HG03342 (cell line): ENCODE measurements around the gene PLXNB2.
"Not testable (repeated sequence)": the region's sequence is repeated elsewhere in the genome, so short reads cannot be mapped to it uniquely, and the experiment has no call there.

Source experiments
- ATAC-seq: cut with Tn5 transposase; IDR thresholded peaks from one replicate; pipeline ENCODE4 v1.9.1; 2021; ENCODE audit warnings: mild to moderate bottlenecking, moderate library complexity; ENCODE audit not compliant: unreplicated experiment

Gene PLXNB2

DNA sequence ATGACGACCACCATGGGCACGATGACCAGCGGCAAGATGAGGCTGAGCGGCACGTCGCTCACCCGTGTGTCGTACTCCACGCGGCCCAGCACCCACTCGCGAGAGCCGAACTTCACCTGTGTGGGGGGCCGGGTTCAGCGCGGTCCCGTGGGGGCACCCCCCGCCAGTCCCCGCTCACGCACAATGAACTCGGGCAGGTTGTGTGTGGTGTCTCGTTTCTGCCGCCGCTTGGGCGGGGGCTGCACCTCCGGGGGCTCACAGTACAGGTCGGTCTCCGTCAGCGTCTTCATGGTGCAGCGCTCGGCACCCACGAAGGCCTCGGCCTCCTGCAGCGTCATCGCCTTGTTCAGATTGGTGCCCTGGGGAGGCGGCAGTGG is 26.1 kb downstream of the PLXNB2 start:
- ATAC-seq, result no peak

DNA sequence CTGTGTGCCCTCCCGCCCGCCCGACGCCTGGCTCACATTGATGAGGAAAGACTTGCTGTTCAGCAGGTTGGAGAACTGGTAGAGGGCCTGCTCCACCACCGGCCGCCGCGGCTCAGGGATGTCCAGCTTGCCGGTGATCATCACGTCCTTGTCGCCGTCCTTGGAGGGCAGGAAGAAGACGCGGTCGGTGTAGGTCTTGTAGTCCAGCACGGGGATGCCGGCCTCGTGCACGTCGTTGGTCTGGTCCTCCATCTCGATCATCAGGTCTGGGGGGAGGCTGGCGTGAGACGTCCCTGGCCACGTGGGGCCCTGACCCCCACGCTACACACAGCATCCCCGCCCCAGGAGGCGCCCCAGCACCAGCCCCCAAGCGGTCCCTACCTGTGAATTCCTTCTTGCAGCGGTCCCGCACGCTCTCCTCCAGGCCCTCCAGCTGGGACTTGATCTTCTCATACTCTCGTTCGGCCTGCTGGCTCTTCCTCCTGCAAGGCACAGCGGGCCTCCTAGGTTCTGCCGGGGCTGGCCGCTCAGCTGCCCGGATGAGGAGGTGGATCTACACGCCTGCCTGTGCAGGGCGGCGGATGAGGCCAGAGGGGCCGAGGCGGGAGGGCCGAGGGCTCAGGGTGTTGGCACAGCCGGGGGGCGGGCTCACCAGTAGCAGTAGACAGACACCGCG is 26.6 kb downstream of the PLXNB2 start:
- no peak for ATAC-seq

DNA sequence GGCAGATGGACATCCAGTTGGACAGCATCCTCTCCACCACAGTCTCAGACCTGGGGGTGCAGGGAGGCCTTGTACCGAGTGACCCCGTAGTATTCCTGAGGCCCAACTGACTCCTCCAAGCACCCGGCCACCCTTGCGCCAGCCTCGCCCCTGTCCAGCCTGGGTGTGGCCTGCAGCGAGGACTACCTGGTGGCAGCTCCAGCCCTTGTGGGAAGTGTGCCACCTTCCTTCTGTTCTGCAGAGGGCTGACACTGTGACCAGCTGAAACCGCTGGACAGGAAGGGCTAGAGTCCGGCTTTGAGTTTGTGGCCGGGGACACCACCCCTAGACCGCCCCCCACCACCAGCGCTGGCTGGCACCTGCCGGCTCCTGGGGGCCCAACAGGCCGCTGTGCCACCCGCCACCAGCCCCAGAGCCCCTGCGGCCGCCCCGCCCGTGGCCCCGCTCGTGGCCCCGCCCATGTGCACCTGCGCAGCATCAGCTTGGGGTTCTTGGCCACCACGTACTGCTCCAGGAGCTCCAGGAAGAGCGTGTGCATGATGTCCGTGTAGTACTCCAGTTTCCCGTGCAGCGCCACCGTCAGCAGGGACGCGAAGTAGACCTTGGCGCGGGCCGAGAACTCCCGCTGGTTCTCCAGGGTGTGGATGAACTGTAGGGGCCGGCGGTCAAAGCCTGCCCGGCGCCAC is 27.3 kb downstream of the PLXNB2 start:
- ATAC-seq, result no peak

DNA sequence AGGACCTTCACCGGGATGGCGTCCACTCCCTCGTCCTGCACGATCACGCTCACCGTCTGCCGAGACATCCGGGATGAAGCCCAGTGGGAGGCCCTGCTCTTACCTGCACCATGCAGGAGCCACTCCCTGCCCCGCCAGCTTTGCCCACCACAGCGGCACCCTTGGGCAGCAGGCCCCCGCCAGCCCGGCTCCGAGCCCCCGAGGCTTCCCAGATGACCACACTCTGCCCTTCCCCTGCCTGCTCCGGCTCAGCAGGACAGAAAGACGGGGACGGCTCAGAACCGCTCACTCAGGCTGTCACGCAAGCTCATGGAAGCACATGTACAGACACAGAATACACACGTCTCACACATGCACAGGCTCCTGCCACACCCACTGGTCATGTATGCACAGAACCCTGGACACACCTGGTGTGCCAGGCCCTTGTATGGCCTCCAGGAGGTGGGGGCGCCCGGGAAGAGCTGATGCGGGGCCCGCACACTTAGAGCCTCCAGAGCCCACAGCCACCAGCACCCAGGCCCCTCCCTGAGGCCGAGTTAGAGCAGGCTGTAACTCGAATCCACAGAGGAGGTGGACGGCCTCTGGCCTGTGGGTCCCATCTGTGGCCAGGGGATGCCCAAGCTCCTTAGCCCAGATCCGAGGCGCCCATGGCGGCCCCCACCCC is 28.4 kb downstream of the PLXNB2 start:
- ATAC-seq, result no peak

DNA sequence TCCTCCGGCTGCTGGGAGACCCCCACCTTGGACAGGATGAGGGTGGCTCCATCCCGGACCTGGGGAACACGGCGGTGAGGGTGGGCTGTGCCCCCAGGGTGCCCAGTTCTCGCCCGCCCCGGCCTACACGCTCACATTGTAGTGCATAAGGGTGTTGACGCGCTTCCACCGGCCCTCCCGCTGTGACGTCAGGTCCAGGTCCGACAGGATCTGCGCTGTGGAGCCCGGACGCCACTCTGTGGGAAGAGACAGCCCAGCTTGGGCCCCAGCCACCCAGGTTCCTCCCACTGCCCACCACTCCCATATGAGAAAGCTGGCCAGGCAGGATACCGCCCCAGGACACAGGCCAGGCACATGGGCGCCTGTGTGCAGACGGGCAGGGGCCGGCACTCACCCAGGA is 29.0 kb downstream of the PLXNB2 start:
- ATAC-seq, result no peak

DNA sequence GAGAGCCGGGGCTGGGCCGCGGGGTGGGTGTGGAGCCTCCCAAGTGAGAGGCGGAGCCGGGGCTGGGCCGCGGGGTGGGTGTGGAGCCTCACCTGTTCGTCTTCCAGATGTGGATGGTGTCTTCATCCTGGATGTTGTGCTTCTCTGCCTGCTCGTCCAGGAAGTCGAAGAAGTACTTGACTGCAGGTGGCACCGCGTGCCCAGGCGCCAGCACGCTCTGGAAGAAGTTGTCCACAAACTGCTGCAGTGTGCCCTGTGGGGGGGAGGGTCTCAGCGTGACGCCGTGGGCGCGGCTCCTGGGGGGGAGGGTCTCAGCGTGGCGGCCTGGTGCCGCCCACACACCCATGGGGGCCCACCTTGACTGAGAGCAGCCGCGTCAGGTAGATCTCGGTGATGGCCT is 29.7 kb downstream of the PLXNB2 start:
- ATAC-seq, result no peak

DNA sequence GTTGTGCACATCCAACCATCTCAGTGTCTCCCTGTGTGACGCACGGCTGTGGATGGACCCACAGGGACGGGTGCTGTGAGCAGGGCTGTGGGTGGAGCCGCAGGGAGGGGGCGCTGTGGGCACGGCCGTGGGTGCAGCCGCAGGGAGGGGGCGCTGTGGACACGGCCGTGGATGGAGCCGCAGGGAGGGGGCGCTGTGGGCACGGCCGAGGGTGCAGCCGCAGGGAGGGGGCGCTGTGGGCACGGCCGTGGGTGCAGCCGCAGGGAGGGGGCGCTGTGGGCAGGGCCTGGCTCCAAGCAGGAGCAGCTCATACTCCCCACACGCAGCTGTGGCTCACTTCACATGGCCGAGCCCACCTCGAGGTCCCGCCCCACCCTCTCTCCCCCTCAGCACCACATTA is 31.3 kb downstream of the PLXNB2 start:
- no peak for ATAC-seq

DNA sequence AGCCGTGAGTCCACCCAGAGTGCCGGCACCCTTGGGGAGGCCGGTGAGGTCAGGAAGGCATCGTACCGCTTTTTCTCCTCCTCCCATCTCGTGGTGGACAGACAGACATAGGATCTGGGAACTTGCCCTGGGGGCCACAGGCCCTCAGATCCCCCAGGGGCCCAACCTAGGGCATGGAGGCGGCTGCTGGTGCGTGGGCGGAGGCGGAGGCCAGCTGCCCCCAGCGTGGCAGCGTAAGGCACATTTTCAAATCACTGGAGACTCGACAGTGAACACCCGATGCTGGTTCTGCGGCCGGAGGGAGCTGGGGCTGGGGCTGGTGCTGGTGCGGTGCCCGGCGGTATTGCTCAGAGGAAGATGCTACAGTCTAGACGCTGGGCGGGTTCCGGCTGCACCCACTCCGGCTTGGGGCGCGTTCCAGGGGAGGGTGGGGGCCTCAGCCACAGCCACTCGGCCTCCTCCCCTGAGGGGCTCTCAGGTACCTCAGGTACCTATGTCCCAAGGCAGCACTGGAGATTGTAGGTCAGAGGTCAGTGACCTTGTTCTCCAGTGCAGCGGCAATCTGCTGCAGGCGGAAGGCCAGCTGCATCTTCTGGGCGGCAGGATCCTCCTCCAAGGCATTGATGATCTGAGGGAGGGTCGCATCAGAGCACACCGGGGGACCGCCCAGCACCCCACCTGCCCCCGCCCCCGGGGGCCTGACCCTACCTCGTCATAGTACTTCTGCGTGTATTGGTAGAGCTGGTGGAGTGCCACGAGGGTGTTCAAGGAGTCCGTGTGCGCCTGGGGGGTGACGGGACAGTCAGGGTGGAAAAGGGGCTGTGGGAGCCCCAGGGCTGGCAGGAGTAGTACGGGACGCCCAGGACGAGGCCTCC is 32.0 kb downstream of the PLXNB2 start:
- ATAC-seq, result no peak

DNA sequence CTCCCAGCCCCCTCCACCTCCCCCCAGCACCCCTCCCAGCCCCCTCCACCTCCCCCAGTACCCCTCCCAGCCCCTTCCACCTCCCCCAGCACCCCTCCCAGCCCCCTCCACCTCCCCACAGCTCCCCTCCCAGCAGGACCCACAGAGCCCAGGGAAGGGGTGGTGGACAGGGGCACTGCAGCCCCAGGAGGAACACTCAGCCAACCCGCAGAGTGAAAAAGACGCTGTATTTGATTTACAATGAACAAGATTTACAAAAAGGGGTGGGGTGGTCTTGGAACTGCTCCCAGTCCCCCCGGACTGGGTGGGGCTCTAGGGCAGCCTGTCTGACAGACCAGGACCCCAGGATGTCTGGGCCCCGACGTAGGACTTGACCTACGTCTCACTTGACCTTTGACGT is 32.7 kb downstream of the PLXNB2 start:
- no peak for ATAC-seq

DNA sequence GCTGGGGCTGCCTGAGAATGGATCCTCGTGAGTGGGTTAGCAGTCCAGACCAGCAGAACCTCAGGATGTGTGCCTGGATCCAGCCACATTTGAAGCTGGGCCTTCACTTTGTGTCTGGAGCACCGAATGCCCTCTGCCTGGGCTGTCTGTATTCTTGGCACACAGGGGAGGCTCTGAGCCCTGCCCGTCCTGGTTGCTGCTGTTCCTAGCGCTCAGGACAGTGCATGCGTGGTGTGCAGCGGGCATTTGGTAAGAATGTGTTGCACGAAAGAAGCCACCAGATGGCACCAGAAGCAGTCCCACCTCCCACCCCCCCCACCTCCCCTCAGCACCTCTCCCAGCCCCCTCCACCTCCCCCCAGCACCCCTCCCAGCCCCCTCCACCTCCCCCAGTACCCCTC is 33.1 kb downstream of the PLXNB2 start:
- ATAC-seq, result no peak

DNA sequence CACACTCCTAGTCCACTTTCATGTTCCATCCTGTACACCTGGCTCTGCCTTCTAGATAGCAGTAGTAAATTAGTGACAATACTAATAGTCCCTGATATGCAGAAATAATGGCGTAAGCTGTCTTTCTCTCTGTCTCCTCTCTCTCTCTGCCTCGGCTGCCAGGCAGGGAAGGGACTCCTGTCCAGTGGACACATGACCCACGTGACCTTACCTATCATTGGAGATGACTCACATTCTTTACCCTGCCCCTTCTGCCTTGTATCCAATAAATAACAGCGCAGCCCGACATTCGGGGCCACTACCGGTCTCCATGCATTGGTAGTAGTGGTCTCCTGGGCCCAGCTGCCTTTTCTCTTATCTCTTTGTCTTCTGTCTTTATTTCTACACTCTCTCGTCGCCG is 33.7 kb downstream of the PLXNB2 start:
- ATAC-seq, result not testable (repeated sequence)

DNA sequence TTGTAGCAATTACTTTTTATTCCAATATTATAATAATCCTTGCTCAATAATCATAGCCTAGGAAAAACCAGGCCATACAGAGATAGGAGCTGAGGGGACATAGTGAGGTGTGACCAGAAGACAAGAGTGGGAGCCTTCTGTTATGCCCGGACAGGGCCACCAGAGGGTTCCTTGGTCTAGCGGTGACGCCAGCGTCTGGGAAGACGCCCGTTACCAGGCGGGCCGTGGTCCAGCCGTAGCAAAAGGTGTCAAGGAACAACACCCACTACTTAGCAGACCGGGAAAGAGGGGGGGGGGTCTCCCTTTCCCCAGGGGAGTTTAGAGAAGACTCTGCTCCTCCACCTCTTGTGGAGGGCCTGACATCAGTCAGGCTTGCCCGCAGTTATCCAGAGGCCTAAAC is 34.1 kb downstream of the PLXNB2 start:
- not testable (repeated sequence) for ATAC-seq

DNA sequence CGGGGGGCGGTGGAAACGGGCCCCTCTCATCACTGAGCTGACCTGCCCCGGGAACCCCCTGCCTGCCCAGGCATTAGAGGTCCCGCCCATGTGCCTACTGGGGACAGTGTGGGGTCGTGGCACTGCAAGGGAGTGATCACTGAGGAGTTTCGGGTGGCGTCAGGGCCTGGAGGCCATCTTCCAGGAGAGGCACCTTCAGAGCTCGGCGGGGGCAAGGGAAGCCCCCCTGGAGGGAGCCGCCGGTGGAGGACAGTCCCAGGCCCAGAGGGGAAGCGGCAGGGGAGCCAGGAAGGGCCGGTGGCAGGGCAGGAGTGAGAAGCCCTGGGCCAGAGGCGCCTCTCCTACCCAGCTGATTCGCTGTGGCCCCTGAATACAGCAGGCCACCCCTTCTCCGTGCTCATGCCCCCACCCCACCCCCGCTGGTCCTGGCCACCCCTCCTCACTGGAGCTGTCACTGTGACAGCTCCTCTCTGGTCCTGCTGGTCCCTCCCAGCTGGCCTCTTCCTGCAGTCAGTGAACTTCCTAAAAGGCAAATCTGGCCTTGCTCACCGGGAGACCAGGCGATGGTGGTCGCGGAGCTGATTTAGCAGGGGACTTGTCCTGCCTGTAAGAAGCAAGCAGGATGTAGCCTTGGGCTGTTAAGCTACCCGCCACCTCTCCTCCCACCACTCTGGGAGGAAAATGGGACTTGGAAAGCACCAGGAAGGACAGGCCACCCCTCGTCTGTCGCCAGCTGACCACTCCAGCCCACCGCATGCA is 35.2 kb downstream of the PLXNB2 start:
- no peak for ATAC-seq

DNA sequence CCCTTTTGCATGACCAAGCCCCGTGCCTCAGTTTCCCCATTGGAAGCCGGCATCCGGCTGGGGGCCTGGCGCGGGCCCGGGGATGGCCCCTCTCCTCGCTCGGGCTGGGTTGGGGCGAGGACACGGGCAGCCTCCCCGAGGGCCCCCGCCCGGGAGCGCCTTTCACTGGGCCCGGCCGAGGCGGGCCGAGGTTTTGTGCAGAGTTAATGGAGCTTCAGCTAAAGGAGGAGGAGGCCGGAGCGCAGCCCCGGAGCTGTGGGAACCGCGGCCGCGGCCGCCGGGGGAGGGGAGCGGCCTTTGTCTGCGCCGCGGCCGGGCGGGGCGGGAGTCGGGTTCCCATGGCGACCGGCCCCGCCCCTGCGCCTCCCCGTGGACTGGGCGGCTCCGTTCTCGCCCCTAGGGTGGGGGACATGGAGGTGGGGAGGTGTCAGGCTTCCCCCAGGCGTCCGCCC is 35.9 kb downstream of the PLXNB2 start:
- ATAC-seq, result no peak

DNA sequence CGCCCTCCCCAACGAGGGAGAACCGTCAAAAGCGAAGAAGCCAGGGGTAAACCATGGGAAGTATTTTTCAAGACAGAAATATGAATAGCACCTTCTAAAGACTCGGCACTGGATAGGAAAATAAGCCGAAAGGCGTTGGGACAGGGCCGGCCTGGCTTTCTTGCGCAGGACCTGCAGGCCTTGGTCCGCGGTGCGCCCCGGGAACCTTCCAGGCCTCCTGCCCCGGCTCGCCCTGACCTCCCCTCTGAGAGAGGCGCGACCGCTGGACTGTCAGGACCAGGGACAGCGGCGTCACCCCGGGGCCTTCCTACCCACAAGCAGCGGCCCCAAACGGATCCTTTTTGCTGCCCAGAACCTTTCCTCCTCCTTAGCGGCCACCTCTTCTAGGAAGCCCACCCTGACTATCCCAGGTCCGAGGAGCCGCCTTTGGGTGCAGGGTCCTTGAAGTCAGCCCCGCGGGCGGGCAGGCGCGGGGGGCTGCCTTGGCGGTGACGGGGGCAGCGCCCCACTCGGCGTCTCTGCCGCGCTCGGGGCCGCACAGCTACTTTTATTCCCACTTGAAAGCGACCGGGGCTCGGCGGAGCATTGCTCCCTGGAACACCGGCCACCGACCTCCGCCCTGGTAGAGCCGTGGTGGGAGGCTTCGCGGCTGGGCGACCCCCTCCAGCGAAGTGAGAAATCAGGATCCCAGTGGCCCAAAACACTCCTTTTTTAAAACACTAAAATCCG is 36.6 kb downstream of the PLXNB2 start:
- no peak for ATAC-seq

DNA sequence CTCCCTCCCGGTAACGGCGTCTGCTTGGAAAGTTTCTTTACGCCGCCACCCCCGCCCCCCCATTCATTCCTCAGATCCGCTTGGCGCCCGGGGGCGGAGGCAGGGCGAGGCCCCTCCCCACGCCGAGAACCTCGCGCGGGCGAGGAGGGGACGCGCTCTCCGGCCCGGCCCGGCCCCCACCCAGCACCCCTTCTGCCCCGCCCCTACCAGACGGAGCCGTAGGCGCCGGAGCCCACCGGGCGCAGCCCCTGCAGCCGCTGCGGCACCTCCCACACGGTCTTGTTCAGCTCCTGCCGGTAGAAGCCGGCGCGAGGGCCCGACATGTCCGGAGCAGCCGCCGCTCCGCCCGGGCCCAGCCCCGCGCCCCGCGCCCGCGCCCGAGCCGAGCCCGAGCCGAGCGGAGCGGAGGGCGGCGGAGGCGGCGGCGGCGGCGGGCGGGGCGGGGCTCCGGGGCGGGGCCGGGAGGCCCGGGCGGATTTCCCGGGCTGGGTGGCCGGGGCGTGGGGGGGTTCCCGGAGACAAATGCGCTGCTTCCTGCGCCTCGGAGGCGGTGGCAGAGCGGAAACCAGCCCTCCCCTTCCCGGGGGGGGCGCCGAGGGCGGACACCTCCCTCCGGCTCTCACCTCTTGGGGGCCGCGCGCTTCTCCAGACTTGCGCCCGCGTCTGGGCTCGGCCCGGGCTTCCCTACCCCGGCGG is 37.3 kb downstream of the PLXNB2 start, which contains the start of gene MAPK11:
MAPK11 (minus strand) TSS at position 411 of the 696 bp plus-strand sequence; CDS start at position 323, 88 bp downstream.
- no peak for ATAC-seq

DNA sequence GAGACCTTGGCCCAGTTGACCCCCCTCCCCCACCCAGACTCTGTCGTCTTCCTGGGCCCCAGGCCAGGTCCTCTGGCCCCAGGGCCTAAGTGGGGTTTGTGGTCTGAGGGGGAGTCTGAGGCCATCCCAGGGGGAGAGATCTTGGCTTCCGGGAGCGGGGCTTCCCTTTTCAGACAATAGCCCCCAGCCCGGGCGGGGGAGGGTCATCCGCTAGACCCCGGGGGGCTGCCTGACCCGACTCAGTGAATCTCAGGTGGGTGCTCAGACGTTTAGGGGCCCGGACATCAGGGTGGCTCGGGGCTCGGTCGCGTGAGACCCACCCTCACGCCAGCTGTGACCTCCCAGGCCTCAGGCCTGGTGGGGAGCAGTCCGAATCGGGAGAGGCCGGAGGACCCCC is 37.9 kb downstream of the PLXNB2 start:
- no peak for ATAC-seq

DNA sequence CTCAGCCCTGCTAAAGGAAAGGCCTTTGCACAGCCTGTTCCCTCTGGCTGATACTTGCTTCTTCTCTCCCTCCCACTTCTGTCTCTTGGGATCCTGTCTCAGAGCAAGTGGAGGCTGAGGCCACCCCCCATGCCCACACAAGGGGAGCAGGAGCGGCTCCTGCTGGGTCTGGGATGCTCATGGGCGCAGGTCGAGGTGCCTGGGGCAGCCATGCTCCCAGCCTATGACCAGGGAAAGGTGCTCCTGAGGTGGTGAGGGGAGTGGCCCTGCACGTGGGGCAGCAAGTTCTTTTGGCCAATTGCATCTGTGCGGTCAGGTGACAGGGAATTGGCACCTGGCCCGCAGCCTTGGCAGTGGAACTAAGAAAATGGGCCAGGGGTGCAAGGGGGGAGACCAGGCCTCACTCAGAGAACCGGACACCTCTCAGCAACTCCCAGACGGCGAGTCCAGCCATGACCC is 38.8 kb downstream of the PLXNB2 start:
- no peak for ATAC-seq
